Measurements from ENCODE around the gene EYA2.
A peak's percentile ranks its signal among the peaks of the same experiment; 100 is the strongest.

EYA2 gene

GRCh38 chr20:47043086-47043485 is 148.4 kb downstream of the EYA2 start:
- DNase-seq = no peak

DNA sequence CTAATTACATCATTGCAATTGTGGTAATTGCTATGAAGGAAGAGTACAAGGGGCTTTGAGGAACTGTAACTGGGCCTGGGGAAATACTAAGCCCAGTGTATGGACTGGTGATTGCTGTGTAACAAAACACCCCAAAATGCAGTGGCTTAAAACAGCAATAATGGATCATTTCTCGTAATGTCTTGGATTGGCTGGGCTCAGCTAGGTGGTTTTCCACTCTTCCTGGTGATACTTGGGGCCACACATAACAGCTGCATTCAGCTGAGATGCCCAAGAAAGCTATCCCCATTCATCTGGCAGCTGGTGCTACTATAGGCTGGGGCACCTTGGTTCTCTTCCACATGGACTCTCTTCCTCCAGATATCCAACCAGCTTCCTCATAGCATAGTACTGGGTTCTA is 150.3 kb downstream of the EYA2 start:
- no peak for DNase-seq

- no peak for DNase-seq
Measured at GRCh38 chr20:47048054-47048453, 153.4 kb downstream of the EYA2 start.

DNA sequence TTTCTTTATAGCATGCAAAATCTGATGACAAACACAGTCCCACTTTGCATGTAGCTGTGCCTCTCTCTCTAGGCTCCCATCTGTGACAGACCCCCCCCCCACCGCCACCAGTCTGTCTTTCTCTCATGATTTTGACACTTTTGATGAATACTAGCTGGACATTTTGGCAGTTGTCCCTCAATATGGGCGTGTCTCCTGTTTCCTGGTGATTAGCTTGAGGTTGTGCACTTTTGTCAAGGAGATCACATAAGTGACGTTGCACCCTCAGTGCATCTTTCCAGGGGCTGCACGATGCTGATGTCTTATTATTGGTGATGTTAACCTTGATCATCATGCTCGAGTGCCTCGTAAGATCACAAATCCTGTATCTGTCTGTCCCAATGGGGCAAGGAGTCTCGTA is 155.1 kb downstream of the EYA2 start:
- DNase-seq = no peak

- no peak for DNase-seq
Measured at GRCh38 chr20:47050996-47051395, 156.4 kb downstream of the EYA2 start.

DNA sequence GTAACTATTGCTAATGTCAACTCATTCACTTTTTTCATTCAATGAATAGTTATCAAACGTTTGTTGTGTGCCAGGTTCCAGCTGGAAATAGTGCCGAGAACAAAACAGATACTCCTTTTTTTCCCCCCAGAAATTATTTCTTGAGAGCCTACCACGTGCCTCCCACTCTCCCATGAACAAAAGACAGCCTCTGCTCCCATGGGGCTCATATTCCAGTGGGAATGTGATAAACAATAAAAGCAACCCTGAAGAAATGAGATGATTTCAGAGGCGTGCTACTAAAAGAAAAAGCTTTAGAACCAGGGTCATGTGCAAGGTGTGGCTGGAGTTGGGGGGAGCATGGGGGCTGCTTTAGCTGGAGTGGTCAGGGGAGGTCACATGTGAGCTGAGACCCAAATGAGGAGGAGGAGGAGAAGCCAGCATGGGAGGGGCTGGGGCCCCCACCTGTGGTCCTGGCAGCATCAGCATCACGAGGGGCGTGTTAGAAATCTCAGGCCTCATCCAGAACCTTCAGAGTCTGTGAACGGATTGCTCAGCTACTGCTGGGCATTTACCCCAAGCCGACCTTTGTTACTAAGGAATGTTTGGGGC is 157.4 kb downstream of the EYA2 start:
- peak; percentile 44 for DNase-seq

GRCh38 chr20:47054506-47054905 is 159.9 kb downstream of the EYA2 start:
- no peak for DNase-seq

- no peak for DNase-seq
Measured at GRCh38 chr20:47054945-47055344, 160.3 kb downstream of the EYA2 start.

DNA sequence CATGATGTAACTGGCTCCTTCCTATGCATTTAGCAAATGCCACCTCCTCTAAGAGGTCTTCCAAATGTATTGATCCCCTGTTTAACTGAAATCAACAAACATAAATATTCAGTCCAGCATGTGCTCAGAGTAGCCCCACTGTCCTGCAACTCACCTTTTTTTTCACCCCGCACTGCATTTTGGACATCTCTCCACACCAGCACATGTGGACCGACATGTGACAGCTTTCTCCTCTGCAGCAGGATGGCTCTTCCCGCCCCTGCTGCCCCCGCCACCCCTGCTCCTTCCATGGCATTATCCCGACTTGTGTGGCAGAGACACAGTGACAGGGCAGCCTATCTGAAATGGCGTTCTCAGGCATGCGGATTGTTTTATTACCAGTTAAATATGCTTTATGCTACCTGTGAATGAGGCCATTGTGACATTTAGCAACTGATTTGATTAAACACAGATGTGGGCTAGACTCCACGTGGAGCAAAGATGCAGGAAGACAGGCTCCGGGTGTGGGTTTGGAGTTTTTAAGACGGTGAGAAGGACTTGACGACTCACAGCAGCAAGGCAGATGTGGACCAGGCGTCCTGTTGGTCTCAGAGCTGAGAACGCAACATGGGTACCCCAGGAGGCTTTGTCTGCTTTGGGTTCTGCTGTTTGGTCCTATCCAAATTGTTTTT is 161.2 kb downstream of the EYA2 start:
- no peak for DNase-seq

DNA sequence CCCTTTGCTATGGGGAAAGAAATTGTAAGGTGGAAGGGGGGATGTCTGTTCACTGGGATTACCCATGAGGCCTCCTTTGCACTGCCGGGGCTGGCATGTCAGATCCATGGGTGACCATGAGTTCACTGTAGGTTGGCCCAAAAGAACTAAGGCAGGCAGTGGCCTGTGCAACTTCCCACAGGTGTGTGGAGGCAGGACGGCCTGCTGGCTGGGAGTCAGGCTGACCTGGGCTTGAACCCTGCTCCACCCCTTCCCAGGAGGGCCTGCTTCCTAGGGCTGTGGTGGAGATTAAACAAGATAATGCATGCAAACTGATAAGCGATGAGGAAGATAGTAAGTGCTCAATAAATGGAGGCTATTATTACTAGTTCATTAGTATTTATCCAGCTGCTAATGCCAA is 163.0 kb downstream of the EYA2 start:
- no peak for DNase-seq

DNA sequence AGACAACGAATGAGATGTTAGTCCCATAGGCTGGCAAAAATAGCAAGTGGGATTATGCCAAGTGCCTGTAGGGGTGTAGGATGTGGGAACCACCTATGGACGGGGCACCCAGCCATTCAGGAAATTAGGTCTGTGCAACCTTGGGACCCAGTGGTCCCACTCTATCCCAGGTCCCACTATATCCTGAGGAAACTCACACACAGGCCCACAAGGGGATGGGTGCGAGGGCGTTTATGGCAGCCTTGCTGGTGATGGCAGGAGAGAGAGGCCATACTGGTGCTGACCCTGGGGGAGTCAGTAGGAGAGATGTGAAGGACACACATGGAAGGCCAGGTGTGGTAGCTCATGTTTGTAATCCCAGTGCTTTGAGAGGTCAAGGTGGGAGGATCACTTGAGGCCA is 163.6 kb downstream of the EYA2 start:
- DNase-seq = no peak

DNA sequence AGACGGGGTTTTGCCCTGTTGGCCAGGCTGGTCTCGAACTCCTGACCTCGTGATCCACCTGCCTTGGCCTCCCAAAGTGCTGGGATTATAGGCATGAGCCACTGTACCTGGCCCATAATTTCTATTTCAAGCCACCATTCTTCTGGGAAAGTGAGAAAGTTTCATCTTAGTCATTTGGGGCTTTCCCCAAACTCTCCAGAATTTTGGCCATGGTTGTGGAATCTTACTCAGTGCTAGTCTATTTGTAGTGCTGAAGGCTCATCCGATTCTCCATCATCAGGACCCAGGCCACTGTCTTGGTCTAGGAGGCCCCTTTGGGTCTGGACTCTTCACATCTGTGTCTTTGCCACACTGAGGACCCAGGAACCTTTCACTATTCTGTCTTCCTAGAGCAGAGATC is 164.9 kb downstream of the EYA2 start:
- DNase-seq = no peak

GRCh38 chr20:47061549-47061948 is 166.9 kb downstream of the EYA2 start:
- no peak for DNase-seq

GRCh38 chr20:47062226-47062890 is 167.7 kb downstream of the EYA2 start:
- DNase-seq = no peak

GRCh38 chr20:47063407-47063806 is 168.8 kb downstream of the EYA2 start:
- peak; percentile 66 for DNase-seq

- no peak for DNase-seq
Measured at GRCh38 chr20:47063808-47064207, 169.2 kb downstream of the EYA2 start.

- no peak for DNase-seq
Measured at GRCh38 chr20:47066484-47067270, 172.0 kb downstream of the EYA2 start.

DNA sequence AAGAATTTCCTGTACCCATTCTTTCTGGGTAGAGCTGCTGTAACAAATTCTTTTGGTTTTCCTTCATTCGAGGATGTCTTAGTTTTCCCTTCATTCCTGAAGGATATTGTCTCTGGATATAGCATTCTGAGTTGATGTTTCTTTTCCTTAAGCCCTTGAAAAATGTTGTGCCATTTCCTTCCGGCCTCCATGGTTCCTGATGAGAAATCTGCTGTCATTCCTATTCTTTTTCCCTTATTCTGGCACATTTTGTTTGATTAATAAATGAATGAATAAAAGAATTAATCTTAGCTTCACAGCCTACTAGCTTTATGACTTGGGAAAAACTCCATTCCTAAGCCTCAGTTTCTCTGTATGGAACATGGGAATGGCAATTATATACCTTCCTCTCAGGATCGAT is 173.1 kb downstream of the EYA2 start:
- DNase-seq = no peak

GRCh38 chr20:47070176-47070575 is 175.5 kb downstream of the EYA2 start:
- DNase-seq = no peak

DNA sequence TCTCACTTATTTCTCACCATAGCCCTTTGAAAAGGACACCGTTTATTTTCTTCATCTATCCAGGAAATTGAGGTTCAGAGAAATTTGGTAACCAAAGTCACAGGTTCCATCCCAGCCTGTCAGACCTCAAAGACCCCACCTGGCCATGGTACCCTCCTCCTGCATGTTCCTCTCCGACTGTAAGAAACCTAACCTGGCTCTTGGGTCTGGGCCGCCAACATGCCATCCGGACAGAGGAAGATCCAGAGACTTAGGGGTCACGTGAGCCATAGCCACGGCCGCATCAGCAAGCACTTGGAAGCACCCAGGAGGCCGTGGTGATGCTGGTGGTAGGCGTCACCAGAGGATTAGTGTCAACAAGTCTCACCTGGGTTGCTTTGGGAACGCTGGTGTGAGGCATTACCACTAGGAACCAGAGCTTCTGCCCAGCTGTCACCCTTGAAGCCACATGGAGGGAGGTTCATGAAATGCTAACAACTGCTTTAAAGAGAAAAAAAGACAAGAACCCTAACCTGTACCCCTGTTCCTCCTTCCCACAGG is 177.1 kb downstream of the EYA2 start:
- DNase-seq = no peak

GRCh38 chr20:47073766-47074475 is 179.3 kb downstream of the EYA2 start:
- no peak for DNase-seq

DNA sequence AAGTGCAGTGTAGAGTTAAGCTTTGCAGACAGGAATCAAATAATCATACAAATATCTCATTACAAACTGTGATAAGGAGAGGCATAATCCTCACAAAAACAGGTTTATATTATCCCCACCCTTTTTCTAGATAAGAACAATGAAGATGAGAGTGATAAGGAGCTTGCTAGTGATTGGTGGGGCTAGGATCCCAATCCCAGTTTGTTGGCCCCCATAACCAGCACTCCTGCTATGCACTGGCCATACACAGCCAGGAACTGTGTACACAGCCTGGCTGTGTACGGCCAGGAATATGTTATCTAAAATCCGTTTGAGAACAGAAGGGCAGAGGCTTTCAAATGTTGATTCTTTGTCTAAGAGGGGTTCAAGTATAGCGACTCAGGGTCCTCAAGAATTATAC is 180.6 kb downstream of the EYA2 start:
- DNase-seq = no peak

DNA sequence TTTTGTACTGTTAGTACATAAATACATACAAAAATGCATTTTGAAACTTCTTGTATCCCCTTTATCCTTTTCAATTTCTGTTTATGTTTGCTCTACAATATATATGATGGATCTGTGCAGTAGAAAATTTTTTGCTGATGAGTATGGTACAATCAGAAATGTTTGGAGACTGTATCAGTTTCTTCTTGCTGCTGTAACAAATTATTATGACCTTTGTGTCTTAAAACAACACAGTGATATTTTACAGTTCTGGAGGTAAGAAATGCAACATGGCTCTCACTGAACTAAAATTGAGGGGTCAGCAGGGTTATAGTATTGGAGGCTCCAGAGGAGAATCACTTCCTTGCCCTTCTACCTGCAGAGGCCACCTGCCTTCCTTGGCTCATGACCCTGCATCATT is 184.4 kb downstream of the EYA2 start:
- no peak for DNase-seq
